ENCODE data around the gene PAQR5.
"Not testable (repeated sequence)": the region's sequence is repeated elsewhere in the genome, so short reads cannot be mapped to it uniquely, and the experiment has no call there.

Gene PAQR5

GRCh38 chr15:69316291-69316690, 17.6 kb downstream of the PAQR5 start:
- DNase-seq (ENCODE audit: low read depth) = no peak

- DNase-seq (ENCODE audit: low read depth) = no peak
Observed at GRCh38 chr15:69317392-69317841, 18.7 kb downstream of the PAQR5 start.

GRCh38 chr15:69318033-69318432, 19.3 kb downstream of the PAQR5 start:
- no peak for DNase-seq (ENCODE audit: low read depth)

- DNase-seq (ENCODE audit: low read depth) = no peak
Observed at GRCh38 chr15:69319384-69320375, 21.0 kb downstream of the PAQR5 start.

GRCh38 chr15:69320977-69321554, 22.4 kb downstream of the PAQR5 start:
- DNase-seq (ENCODE audit: low read depth) = no peak

GRCh38 chr15:69323893-69324430, 25.2 kb downstream of the PAQR5 start:
- no peak for DNase-seq (ENCODE audit: low read depth)

- no peak for DNase-seq (ENCODE audit: low read depth)
Observed at GRCh38 chr15:69324565-69324964, 25.9 kb downstream of the PAQR5 start.

- no peak for DNase-seq (ENCODE audit: low read depth)
Observed at GRCh38 chr15:69325456-69325971, 26.8 kb downstream of the PAQR5 start.

- DNase-seq (ENCODE audit: low read depth) = no peak
Observed at GRCh38 chr15:69328080-69328479, 29.4 kb downstream of the PAQR5 start.

- DNase-seq (ENCODE audit: low read depth) = no peak
Observed at GRCh38 chr15:69328739-69329138, 30.0 kb downstream of the PAQR5 start.

- no peak for DNase-seq (ENCODE audit: low read depth)
Observed at GRCh38 chr15:69337138-69337537, 38.4 kb downstream of the PAQR5 start.

- DNase-seq (ENCODE audit: low read depth) = no peak
Observed at GRCh38 chr15:69338535-69339213, 40.0 kb downstream of the PAQR5 start.

- DNase-seq (ENCODE audit: low read depth) = not testable (repeated sequence)
Observed at GRCh38 chr15:69339214-69339543, 40.5 kb downstream of the PAQR5 start.

- DNase-seq (ENCODE audit: low read depth) = no peak
Observed at GRCh38 chr15:69340243-69340900, 41.7 kb downstream of the PAQR5 start.

- DNase-seq (ENCODE audit: low read depth) = no peak
Observed at GRCh38 chr15:69341356-69341755, 42.6 kb downstream of the PAQR5 start.

GRCh38 chr15:69342460-69343076, 43.9 kb downstream of the PAQR5 start:
- DNase-seq (ENCODE audit: low read depth) = no peak

GRCh38 chr15:69343133-69343532, 44.4 kb downstream of the PAQR5 start:
- no peak for DNase-seq (ENCODE audit: low read depth)

- no peak for DNase-seq (ENCODE audit: low read depth)
Observed at GRCh38 chr15:69344238-69344637, 45.5 kb downstream of the PAQR5 start.

GRCh38 chr15:69346112-69346511, 47.4 kb downstream of the PAQR5 start:
- no peak for DNase-seq (ENCODE audit: low read depth)

GRCh38 chr15:69351333-69351732, 52.6 kb downstream of the PAQR5 start:
- no peak for DNase-seq (ENCODE audit: low read depth)

- DNase-seq (ENCODE audit: low read depth) = no peak
Observed at GRCh38 chr15:69351884-69352283, 53.2 kb downstream of the PAQR5 start.
